Small intestine (tissue), 16 donors: ENCODE data around the gene PDZK1. TPM values are rescaled to one million over a fixed set of nuclear protein-coding genes. Genes with fewer than 3 reads are reported as not detected.

ENCODE experiments used
- DNase-seq, 2 donors: peaks; one replicate each; pipeline versions ENCODE4 v3.0.0 to v3.0.0-alpha.2; 2013
- FAIRE-seq: peaks from 2 replicates; lab custom pipeline; 2012; peaks lifted over from hg19 to GRCh38; lab: Jason Lieb, UNC
- H3K27ac ChIP-seq, 3 donors: one replicate each; pipeline ENCODE4 v1.5.1; 2013; ENCODE audit warnings: low read length in 2 of 3, mild to moderate bottlenecking in 2 of 3, control low read depth in 1 of 3, inconsistent platforms in 1 of 3, low read depth in 1 of 3, moderate library complexity in 1 of 3
- H3K27me3 ChIP-seq, 3 donors: one replicate each; pipeline ENCODE4 v1.6.1; 2013; ENCODE audit warnings: low read length in 3 of 3, inconsistent platforms in 1 of 3; ENCODE audit not compliant: control insufficient read depth in 3 of 3, insufficient read depth in 3 of 3
- H3K36me3 ChIP-seq, 3 donors: one replicate each; pipeline ENCODE4 v1.6.1; 2013; ENCODE audit warnings: low read length in 3 of 3, inconsistent platforms in 1 of 3, low read depth in 1 of 3, mild to moderate bottlenecking in 1 of 3, moderate library complexity in 1 of 3; ENCODE audit not compliant: control insufficient read depth in 3 of 3, insufficient read depth in 2 of 3
- H3K4me1 ChIP-seq, 3 donors: one replicate each; pipeline ENCODE4 v1.6.1; 2013; ENCODE audit warnings: low read length in 2 of 3, inconsistent platforms in 1 of 3, low read depth in 1 of 3, mild to moderate bottlenecking in 1 of 3, moderate library complexity in 1 of 3; ENCODE audit not compliant: control insufficient read depth in 3 of 3, insufficient read depth in 2 of 3
- H3K4me3 ChIP-seq, 3 donors: one replicate each; pipeline ENCODE4 v1.5.1; 2013; ENCODE audit warnings: low read length in 3 of 3, control low read depth in 1 of 3, inconsistent platforms in 1 of 3, low read depth in 1 of 3, mild to moderate bottlenecking in 1 of 3, moderate library complexity in 1 of 3
- H3K9me3 ChIP-seq, 2 donors: one replicate each; pipeline ENCODE4 v1.6.1; 2013; ENCODE audit warnings: low read depth in 1 of 2, low read length in 1 of 2; ENCODE audit not compliant: control insufficient read depth in 2 of 2, insufficient read depth in 1 of 2
- WGBS, 3 donors: extraction: QIAGEN DNeasy Blood & Tissue Kit; methylation state at CpG; one replicate each; pipeline ENCODE4 v1.1.7; 2013; 5-methylcytosine and 5-hydroxymethylcytosine counted together
- long read RNA-seq, 10 donors: transcript quantifications; one replicate each; lab custom pipeline, GENCODE V29; 2026
- polyA plus RNA-seq, 4 donors: library from polyadenylated mRNA; stranded (reverse) in 3 of 4; unstranded in 1 of 4; fragments of 200-250 nt in 3 of 4; fragments of 120-200 nt in 1 of 4; gene quantifications; one replicate each; pipeline versions ENCODE4 v1.2.1 to v1.2.3, GENCODE V29; 2013
- donor health status: healthy with polysubstance abuse.
- donor health status: control.
- donor health status: control.
- donor health status: Bipolar disorder and iron deficiency.
- donor health status: healthy.

The PDZK1 gene
- polyA plus RNA-seq = 100 to 1,000 TPM in 2 of 4 donors, 10 to 100 TPM in 2; 15.1 to 268 (median 87.0) TPM
- long read RNA-seq, donor 1 = 0 reads
- long read RNA-seq, donor 2, partial matches to known transcripts = 7 of 9 reads
- long read RNA-seq, donor 2, other reads (novel, unspliced or antisense) = 0 of 9 reads
- long read RNA-seq, donor 3, partial matches to known transcripts = 15 of 20 reads
- long read RNA-seq, donor 3, other reads (novel, unspliced or antisense) = 0 of 20 reads
- long read RNA-seq, donor 4 = 0 reads
- long read RNA-seq, donor 5, partial matches to known transcripts = 0 of 1 reads
- long read RNA-seq, donor 5, other reads (novel, unspliced or antisense) = 0 of 1 reads
- long read RNA-seq, donor 6, transcript PDZK1-202 (9 exons, 2,230 nt) = major isoform, 8 of 21 reads
- long read RNA-seq, donor 6, partial matches to known transcripts = 12 of 21 reads
- long read RNA-seq, donor 6, other reads (novel, unspliced or antisense) = 0 of 21 reads
- long read RNA-seq, donor 7 = 0 reads
- long read RNA-seq, donor 8 = 0 reads
- long read RNA-seq, donor 9 = 0 reads
- long read RNA-seq, donor 10, partial matches to known transcripts = 12 of 15 reads
- long read RNA-seq, donor 10, other reads (novel, unspliced or antisense) = 0 of 15 reads

- Histone ChIP-seq H3K36me3 (no peaks in the 10 kb centered on the region), H3K9me3 (no peaks in the 10 kb centered on the region), H3K4me3 (peak within 1 kb of the TSS in 2 of 3 donors; percentile 48 to 65), H3K27ac (peak within 1 kb of the TSS; percentile 62 to 93 (median 86)), H3K27me3 (no peaks in the 10 kb centered on the region), H3K4me1 (peaks cover 0 to 41% (median 6%) of the 10 kb centered on the region in 3 donors)
- DNase-seq (peak; percentile 84 to 89), FAIRE-seq (no peak)
- 9 to 51% (median 27%) methylated on average over 9 of the region's 9 CpGs for WGBS, 3 donors
These were observed at the start of gene PDZK1 for GRCh38 chr1:145707183-145707867. Gene PDZK1, minus strand, starts transcription at chr1:145707368. Its CDS starts 19,347 bp downstream, at chr1:145688021.

GRCh38 chr1:145751491-145752037, 44.4 kb upstream of the PDZK1 start:
- DNase-seq (no peak), FAIRE-seq (no peak)
- no peaks in the 10 kb centered on the region for H3K27me3 ChIP-seq
- peaks cover 9 to 22% (median 14%) of the 10 kb centered on the region in 3 donors for H3K36me3 ChIP-seq
- 87 to 94% (median 89%) methylated on average over 5 of the region's 5 CpGs for WGBS, 3 donors
- no peak overlapping the region for H3K27ac ChIP-seq
- H3K9me3 ChIP-seq = no peaks in the 10 kb centered on the region
- no peaks in the 10 kb centered on the region for H3K4me1 ChIP-seq
- no peak overlapping the region for H3K4me3 ChIP-seq

GRCh38 chr1:145750426-145750825, 43.3 kb upstream of the PDZK1 start:
- DNase-seq (no peak), FAIRE-seq (no peak)
- 82 to 94% (median 93%) methylated on average over 5 of the region's 5 CpGs for WGBS, 3 donors
- Histone ChIP-seq H3K27me3 (no peaks in the 10 kb centered on the region), H3K27ac (no peak overlapping the region), H3K9me3 (no peaks in the 10 kb centered on the region), H3K36me3 (peaks cover 11 to 29% (median 13%) of the 10 kb centered on the region in 3 donors), H3K4me1 (no peaks in the 10 kb centered on the region), H3K4me3 (no peak overlapping the region)

DNA sequence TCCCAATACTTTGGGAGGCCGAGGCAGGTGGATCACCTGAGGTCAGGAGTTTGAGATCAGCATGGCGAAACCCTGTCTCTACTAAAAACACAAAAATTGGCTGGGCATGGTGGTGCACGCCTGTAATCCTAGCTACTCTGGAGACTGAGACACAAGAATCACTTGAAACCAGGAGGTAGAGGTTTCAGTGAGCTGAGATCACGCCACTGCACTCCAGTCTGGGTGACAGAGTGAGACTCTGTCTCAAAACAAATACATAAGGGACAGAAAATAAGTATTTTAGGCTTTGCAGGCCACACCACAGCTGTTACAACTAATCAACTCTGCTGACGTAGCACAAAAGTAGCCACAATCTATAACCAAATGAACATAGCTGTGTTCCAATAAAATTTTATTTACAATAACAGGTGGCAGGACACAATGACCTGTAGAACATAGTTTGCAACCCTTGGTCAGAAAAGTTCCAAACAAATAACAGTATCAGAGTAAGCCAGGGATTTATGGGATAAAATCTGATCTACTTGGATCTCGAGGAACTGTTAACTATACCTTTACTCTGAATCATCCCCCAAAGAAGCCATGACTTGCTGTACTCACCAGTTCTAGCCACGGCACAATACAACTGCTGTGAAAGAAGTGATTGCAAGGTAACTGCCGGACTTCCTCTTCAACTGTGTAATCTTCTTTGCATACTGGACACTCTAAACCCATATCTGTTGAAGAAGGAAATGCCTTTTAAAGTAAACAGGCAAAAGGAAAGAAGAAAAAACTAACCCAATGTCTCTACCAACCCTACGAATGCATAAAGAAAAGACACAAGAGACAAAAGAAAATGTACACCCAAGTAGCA, 40.5 kb upstream of the PDZK1 start:
- DNase-seq (no peak), FAIRE-seq (no peak)
- no peaks in the 10 kb centered on the region for H3K27me3 ChIP-seq
- H3K36me3 ChIP-seq = peaks cover 13 to 35% (median 16%) of the 10 kb centered on the region in 3 donors
- H3K9me3 ChIP-seq = no peaks in the 10 kb centered on the region
- H3K27ac ChIP-seq = no peak overlapping the region
- no peaks in the 10 kb centered on the region for H3K4me1 ChIP-seq
- no peak overlapping the region for H3K4me3 ChIP-seq
- 92 to 95% (median 92%) methylated on average over 9 of the region's 9 CpGs for WGBS, 3 donors

- 46 to 60% (median 54%) methylated on average over 4 of the region's 4 CpGs for WGBS, 3 donors
- Histone ChIP-seq H3K27ac (no peak overlapping the region), H3K4me3 (no peak overlapping the region), H3K9me3 (no peaks in the 10 kb centered on the region), H3K36me3 (peaks cover 2 to 13% (median 4%) of the 10 kb centered on the region in 3 donors), H3K4me1 (no peaks in the 10 kb centered on the region), H3K27me3 (no peaks in the 10 kb centered on the region)
- DNase-seq (peak in 1 of 2 donors; percentile 22), FAIRE-seq (no peak)
These were observed 33.1 kb upstream of the PDZK1 start for GRCh38 chr1:145740269-145740668.

GRCh38 chr1:145736191-145736590, 29.0 kb upstream of the PDZK1 start:
- H3K4me1 ChIP-seq = no peaks in the 10 kb centered on the region
- H3K9me3 ChIP-seq = no peaks in the 10 kb centered on the region
- WGBS, 3 donors = 98 to 100% (median 100%) methylated on average over 1 of the region's 1 CpG

GRCh38 chr1:145730900-145731299, 23.7 kb upstream of the PDZK1 start:
- WGBS, 3 donors = 88 to 99% (median 95%) methylated on average over 3 of the region's 3 CpGs
- FAIRE-seq = no peak
- no peaks in the 10 kb centered on the region for H3K36me3 ChIP-seq

More at GRCh38 chr1:145736191-145736590, 29.0 kb upstream of the PDZK1 start:
- FAIRE-seq = no peak
- no peaks in the 10 kb centered on the region for H3K36me3 ChIP-seq
- no peak overlapping the region for H3K4me3 ChIP-seq
- no peaks in the 10 kb centered on the region for H3K27me3 ChIP-seq
- no peak for DNase-seq
- no peak overlapping the region for H3K27ac ChIP-seq

More at GRCh38 chr1:145730900-145731299, 23.7 kb upstream of the PDZK1 start:
- H3K9me3 ChIP-seq = no peaks in the 10 kb centered on the region
- no peak for DNase-seq
- H3K4me1 ChIP-seq = no peaks in the 10 kb centered on the region
- H3K27me3 ChIP-seq = no peaks in the 10 kb centered on the region
- no peak overlapping the region for H3K27ac ChIP-seq
- H3K4me3 ChIP-seq = no peak overlapping the region
